HepG2 (cell line): Measurements from ENCODE around the gene SKI. TPM values are rescaled to one million over a fixed set of nuclear protein-coding genes. Genes with fewer than 3 reads are reported as not detected.

Experiments
- ARNT2 ChIP-seq: sonication (generic); formaldehyde crosslinking; IDR thresholded peaks from 2 replicates; pipeline ENCODE4 v1.8.0; 2022; ENCODE audit warnings: mild to moderate bottlenecking, low read depth, missing genetic modification reagents, moderate library complexity
- ETV5 ChIP-seq: IDR thresholded peaks from 2 replicates; pipeline ENCODE4 v1.6.1; 2018; ENCODE audit warnings: missing biosample characterization, missing genetic modification reagents, inconsistent platforms, borderline replicate concordance
- ETV6 ChIP-seq: sonication (generic); formaldehyde crosslinking; conservative IDR thresholded peaks from 2 replicates; pipeline ENCODE4 v1.4.0; 2020; ENCODE audit warnings: missing genetic modification reagents
- GMEB1 ChIP-seq: sonication (generic); formaldehyde crosslinking; IDR thresholded peaks from 2 replicates; pipeline ENCODE4 v1.5.1; 2020; ENCODE audit warnings: missing genetic modification reagents, mild to moderate bottlenecking, borderline replicate concordance
- PHF21A ChIP-seq: sonication (generic); formaldehyde crosslinking; IDR thresholded peaks from 2 replicates; pipeline ENCODE4 v1.5.0; 2020; ENCODE audit warnings: mild to moderate bottlenecking, missing genetic modification reagents
- POLR2G ChIP-seq: fragments of 200-400 bp; formaldehyde crosslinking; IDR thresholded peaks from 2 replicates; pipeline ENCODE4 v1.6.1; 2018; ENCODE audit warnings: mild to moderate bottlenecking, low read depth, low read length, moderate library complexity
- SALL1 ChIP-seq: sonication (generic); formaldehyde crosslinking; IDR thresholded peaks from 2 replicates; pipeline ENCODE4 v1.8.0; 2022; ENCODE audit warnings: mild to moderate bottlenecking, missing genetic modification reagents
- SMYD3 ChIP-seq: sonication (generic); formaldehyde crosslinking; IDR thresholded peaks from 2 replicates; pipeline ENCODE4 v1.8.1; 2023; ENCODE audit warnings: mild to moderate bottlenecking, missing genetic modification reagents
- TFDP2 ChIP-seq: sonication (generic); formaldehyde crosslinking; IDR thresholded peaks from 2 replicates; pipeline ENCODE4 v1.4.0; 2020; ENCODE audit warnings: missing genetic modification reagents
- TOPORS ChIP-seq: sonication (generic); formaldehyde crosslinking; IDR thresholded peaks from 2 replicates; pipeline ENCODE4 v1.8.0; 2023; ENCODE audit warnings: mild to moderate bottlenecking, missing genetic modification reagents
- ZNF260 ChIP-seq: sonication (generic); formaldehyde crosslinking; IDR thresholded peaks from 2 replicates; pipeline ENCODE4 v1.4.0; 2020; ENCODE audit warnings: missing genetic modification reagents, low read depth, mild to moderate bottlenecking, borderline replicate concordance
- ZNF501 ChIP-seq: sonication (generic); formaldehyde crosslinking; IDR thresholded peaks from 2 replicates; pipeline ENCODE4 v1.5.1; 2020; ENCODE audit warnings: mild to moderate bottlenecking, moderate library complexity, missing genetic modification reagents
- ZNF513 ChIP-seq: sonication (generic); formaldehyde crosslinking; conservative IDR thresholded peaks from 2 replicates; pipeline ENCODE4 v1.5.0; 2020; ENCODE audit warnings: missing genetic modification reagents
- ZNF558 ChIP-seq: sonication (generic); formaldehyde crosslinking; IDR thresholded peaks from 2 replicates; pipeline ENCODE4 v1.9.0; 2022; ENCODE audit warnings: mild to moderate bottlenecking, missing genetic modification reagents, borderline replicate concordance
- ZNF574 ChIP-seq: sonication (generic); formaldehyde crosslinking; IDR thresholded peaks from 2 replicates; pipeline ENCODE4 v1.4.0; 2020; ENCODE audit warnings: missing genetic modification reagents
- ZNF576 ChIP-seq: sonication (generic); formaldehyde crosslinking; IDR thresholded peaks from 2 replicates; pipeline ENCODE4 v1.4.0; 2020; ENCODE audit warnings: mild to moderate bottlenecking, missing genetic modification reagents
- ZNF672 ChIP-seq: sonication (generic); formaldehyde crosslinking; IDR thresholded peaks from 2 replicates; pipeline ENCODE4 v1.8.1; 2022; ENCODE audit warnings: missing genetic modification reagents
- ZNF746 ChIP-seq: sonication (generic); formaldehyde crosslinking; IDR thresholded peaks from 2 replicates; pipeline ENCODE4 v1.8.0; 2022; ENCODE audit warnings: mild to moderate bottlenecking, missing genetic modification reagents
- polyA plus RNA-seq, 8 experiments: library from polyadenylated mRNA; depleted of rRNA in 3 of 8; stranded (reverse) in 7 of 8; unstranded in 1 of 8; fragments of >200 nt; fragmentation: Illumina TruSeq in 4 of 8; extraction: Trizol in 4 of 8; gene quantifications; 2 replicates each; pipeline versions ENCODE4 v1.2.1 to v1.2.3, GENCODE V29; 2011 to 2016; ENCODE audit warnings: low read depth in 4 of 8, missing spikeins in 1 of 8, mixed read lengths in 1 of 8; ENCODE audit not compliant: insufficient read depth in 1 of 8
- total RNA-seq, 5 experiments: library from RNA; depleted of rRNA; stranded (reverse); fragments of >200 nt; fragmentation: Illumina TruSeq; extraction: Trizol; gene quantifications; 2 replicates each; pipeline ENCODE4 v1.2.3, GENCODE V29; 2016; ENCODE audit warnings: low read depth in 1 of 5
- TF ChIP-seq, protein P1 (sequence below): sonication (generic); formaldehyde crosslinking; IDR thresholded peaks from 2 replicates; pipeline ENCODE4 v1.8.0; 2022; ENCODE audit warnings: mild to moderate bottlenecking, missing genetic modification reagents, moderate library complexity

SKI gene
- total and polyA plus RNA-seq, 2 of the 13 experiments (the other 11 are each of a cell fraction or from before 2014, with no cell fraction given) = 4.7 to 6.9 TPM

GRCh38 chr1:2206813-2207487 lies 21.2 kb upstream of the SKI start (continued):
- TF ChIP-seq ZNF574 (CRISPR knock-in tag) (peak; percentile 20; the same call in 1 of the 2 replicates), ZNF746 (CRISPR knock-in tag) (0 out of 2 replicates have a peak, but pooled peaks have one; percentile 19), ARNT2 (no peak), ZNF513 (0 out of 2 replicates have a peak, but pooled peaks have one; percentile 19), TOPORS (no peak), PHF21A (CRISPR knock-in tag) (peak; percentile 56), SALL1 (CRISPR knock-in tag) (peak; percentile 28), ZNF501 (CRISPR knock-in tag) (no peak), SMYD3 (CRISPR knock-in tag) (no peak), POLR2G (peak; percentile 22; the same call in 1 of the 2 replicates), ZNF558 (CRISPR knock-in tag) (no peak), TFDP2 (CRISPR knock-in tag) (no peak), ZNF672 (CRISPR knock-in tag) (no peak), ETV5 (CRISPR knock-in tag) (peak; percentile 42), ZNF260 (CRISPR knock-in tag) (no peak), ETV6 (CRISPR knock-in tag) (no peak), GMEB1 (peak; percentile 25; the same call in 1 of the 2 replicates), ZNF576 (CRISPR knock-in tag) (0 out of 2 replicates have a peak, but pooled peaks have one; percentile 49)
- TF ChIP-seq, protein P1, sequence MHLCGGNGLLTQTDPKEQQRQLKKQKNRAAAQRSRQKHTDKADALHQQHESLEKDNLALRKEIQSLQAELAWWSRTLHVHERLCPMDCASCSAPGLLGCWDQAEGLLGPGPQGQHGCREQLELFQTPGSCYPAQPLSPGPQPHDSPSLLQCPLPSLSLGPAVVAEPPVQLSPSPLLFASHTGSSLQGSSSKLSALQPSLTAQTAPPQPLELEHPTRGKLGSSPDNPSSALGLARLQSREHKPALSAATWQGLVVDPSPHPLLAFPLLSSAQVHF (CRISPR knock-in tag) = no peak
